Globus pallidus (tissue), 1 donor: ENCODE results near the gene SPDYE16.
"Not testable (repeated sequence)": the region's sequence is repeated elsewhere in the genome, so short reads cannot be mapped to it uniquely, and the experiment has no call there.

Experiments
- DNase-seq: peaks from one replicate; pipeline ENCODE4 v3.0.0-alpha.2; 2015; ENCODE audit warnings: low spot score

SPDYE16 gene, protein sequence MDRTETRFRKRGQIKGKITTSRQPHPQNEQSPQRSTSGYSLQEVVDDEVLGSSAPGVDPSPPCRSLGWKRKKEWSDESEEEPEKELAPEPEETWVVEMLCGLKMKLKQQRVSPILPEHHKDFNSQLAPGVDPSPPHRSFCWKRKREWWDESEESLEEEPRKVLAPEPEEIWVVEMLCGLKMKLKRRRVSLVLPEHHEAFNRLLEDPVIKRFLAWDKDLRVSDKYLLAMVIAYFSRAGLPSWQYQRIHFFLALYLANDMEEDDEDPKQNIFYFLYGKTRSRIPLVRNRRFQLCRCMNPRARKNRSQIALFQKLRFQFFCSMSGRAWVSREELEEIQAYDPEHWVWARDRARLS

DNA sequence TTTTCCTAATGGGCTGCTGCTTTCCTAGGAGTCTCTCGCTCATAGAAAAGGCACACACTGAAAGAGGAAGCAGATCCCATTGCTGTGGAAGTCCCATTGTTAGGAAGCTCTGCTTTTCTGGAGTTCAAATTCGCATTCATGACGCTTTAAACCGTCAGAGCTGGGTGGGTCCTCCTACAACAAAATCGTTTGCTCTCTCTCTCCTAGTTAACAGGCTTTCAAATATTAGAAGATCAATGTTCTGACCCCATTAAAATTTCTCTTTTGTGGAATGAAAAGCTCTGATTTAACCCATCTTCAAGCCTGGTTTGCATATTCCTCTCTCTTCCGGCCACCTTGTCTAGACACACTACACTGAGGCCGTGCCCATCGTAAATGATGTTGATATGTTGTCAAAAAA is at the start of gene SPDYE16:
Gene SPDYE16 (minus strand): TSS at position 101 of the 400 bp plus-strand sequence. CDS start 1,838 bp downstream, outside the sequence.
- not testable (repeated sequence) for DNase-seq

- not testable (repeated sequence) for DNase-seq
These were observed 49.6 kb upstream of the SPDYE16 start for GRCh38 chr7:76592694-76593093.

- not testable (repeated sequence) for DNase-seq
These were observed 48.7 kb upstream of the SPDYE16 start for GRCh38 chr7:76591602-76592304.

DNA sequence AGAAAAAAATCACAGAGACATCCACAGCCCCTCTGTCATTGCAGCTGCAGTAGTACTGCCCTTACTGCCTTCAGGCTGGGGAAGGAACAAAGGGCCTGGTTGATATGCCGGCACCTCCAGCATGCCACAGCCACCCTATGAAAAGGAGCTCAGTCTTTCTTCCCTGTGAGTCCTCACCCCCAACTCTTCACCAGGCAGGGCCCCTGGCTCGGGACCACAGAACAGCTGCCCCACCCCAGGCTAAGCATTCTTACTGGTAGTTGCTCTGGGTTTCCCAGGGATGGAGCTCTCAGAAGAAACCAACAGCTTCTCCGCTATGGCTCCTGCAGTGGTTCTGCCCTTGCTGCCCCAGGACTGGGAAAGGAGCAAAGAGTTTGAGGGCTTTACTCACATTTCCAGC is 47.9 kb upstream of the SPDYE16 start:
- not testable (repeated sequence) for DNase-seq

- DNase-seq: not testable (repeated sequence)
These were observed 45.5 kb upstream of the SPDYE16 start for GRCh38 chr7:76588586-76588985.

- DNase-seq: not testable (repeated sequence)
These were observed 43.7 kb upstream of the SPDYE16 start for GRCh38 chr7:76586585-76587315.

DNA sequence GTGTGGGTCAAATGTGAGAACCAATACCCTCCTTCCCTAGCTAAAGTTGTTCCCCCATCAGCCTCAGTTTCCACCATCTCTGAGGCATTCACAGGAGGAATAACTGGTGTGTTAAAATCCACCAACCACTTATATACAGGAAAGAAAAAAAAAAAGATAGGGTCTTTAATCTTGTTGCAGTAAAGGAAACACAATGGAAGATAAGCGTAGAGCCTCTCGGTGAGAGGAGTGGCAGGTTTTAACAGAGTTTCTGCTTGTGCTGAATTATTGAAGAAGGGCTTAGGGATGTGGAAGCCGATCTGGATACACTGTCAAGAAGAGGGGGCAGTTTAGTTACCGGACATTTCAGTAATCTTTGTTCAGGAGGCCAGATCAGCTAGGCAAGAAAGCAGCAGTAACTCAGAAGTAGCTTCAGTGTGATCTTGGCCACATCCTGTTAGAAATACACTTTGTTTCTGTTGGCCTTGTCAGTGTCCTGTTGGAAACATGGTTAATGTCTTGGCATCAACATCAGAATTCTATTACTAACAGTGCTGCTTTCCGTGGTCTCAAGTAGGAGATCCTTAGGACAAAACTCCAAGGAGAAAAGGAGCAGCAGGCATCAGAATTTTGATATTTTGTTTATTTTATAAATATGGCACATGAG is 40.7 kb upstream of the SPDYE16 start:
- DNase-seq: not testable (repeated sequence)

DNA sequence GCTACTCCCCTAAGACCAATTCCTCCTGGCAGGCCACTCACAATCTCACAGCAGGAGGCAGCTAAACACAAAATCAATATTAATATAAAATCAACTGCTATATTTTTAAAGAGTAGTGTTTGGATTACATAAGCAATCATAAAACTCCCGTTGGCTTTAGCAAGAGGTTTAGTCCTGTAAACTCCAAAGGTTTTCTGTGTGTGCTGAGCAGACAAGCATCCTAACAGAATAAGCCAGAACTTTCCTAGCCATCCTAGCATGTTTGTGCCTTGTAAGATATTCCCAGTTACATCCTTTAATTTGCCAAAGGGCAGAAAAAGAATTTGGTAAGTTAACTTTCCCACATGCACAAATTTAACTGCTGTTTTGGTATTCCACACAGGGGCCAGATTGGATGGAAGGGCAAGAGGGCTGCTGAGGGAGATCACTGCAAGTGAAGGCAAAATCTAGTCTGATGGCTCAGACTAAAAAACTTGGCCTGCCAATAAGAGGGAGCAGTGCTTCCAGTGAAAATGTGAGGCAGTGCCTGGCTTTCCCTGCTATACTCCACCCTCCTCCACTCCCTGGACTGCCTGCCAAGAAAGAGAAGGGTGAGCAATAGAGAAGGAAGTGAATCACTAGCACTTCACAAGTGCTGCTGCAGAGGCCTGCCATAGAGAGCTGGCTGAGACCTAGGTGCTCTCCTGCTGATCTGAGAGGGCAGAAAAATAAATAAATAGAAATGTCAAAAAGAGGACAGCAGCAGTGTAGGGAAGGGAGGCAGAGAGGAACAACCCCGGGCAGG is 39.9 kb upstream of the SPDYE16 start:
- DNase-seq: peak; percentile 49

- not testable (repeated sequence) for DNase-seq
These were observed 33.0 kb upstream of the SPDYE16 start for GRCh38 chr7:76575919-76576655.

- not testable (repeated sequence) for DNase-seq
These were observed 32.3 kb upstream of the SPDYE16 start for GRCh38 chr7:76575431-76575830.

GRCh38 chr7:76572296-76572695 is 29.2 kb upstream of the SPDYE16 start:
- DNase-seq: not testable (repeated sequence)

GRCh38 chr7:76570324-76570775 is 27.3 kb upstream of the SPDYE16 start:
- DNase-seq: not testable (repeated sequence)

DNA sequence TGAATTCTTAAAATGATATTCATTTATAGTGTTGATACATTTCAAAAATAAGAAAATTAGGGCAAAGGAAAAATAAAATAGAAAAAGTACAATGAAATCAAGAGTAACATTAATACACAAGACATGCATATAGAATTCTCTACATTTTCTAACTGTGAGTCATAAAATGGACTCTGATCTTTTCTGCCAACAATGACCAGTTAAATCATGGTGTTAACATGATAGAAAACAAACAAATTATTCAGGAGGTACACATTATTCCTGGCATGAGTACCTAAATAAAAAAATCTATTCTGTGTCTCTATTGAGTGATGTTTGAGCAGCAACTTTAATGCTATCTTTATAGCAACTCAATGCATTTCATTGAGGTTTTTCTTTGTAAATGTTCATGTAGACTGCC is 25.6 kb upstream of the SPDYE16 start:
- DNase-seq: not testable (repeated sequence)

- not testable (repeated sequence) for DNase-seq
These were observed 24.7 kb upstream of the SPDYE16 start for GRCh38 chr7:76567753-76568152.

- DNase-seq: not testable (repeated sequence)
These were observed 24.2 kb upstream of the SPDYE16 start for GRCh38 chr7:76567311-76567710.

DNA sequence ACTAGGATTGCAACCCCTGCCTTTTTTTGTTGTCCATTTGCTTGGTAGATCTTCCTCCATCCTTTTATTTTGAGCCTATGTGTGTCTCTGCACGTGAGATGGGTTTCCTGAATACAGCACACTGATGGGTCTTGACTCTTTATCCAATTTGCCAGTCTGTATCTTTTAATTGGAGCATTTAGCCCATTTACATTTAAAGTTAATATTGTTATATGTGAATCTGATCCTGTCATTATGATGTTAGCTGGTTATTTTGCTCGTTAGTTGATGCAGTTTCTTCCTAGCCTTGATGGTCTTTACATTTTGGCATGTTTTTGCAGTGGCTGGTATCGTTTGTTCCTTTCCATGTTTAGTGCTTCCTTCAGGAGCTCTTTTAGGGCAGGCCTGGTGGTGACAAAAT is 21.9 kb upstream of the SPDYE16 start:
- DNase-seq: not testable (repeated sequence)

GRCh38 chr7:76561342-76561741 is 18.2 kb upstream of the SPDYE16 start:
- not testable (repeated sequence) for DNase-seq

DNA sequence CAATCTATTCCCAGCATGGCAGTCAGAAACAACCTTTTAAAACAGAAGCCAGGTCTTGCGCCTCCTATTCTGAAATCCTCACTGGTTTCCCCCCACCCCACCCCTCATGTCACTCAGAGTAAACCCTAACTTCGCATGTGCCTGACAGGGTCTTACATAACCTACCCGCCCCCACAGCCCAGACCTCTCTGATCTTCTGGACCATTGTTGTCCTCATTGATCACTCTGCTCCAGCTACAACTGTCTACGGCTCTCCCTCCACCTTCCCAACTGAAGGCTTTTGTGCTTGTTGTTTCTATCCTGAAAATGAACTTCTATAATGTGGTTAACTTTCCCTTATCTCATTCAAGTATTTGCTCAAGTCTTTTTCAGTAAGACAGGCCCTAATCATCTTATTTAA is 17.1 kb upstream of the SPDYE16 start:
- DNase-seq: not testable (repeated sequence)

DNA sequence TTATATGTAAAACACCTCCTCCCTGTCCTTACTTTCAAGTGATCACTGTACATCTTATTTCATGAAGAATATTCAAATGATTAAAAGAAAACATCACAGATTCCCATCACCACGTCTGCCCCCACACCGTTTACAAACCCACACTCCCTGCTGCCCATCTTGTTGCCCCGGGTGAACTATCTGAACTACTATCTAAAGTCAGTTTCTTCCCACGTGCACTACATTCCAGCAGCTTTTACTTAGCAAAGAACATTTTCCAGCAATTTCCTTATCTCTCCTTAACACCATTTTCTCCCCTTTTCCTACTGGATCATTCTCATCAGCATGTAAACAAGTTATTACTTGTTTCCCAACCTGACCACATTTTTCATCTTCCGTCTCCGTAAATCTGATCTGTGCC is 16.6 kb upstream of the SPDYE16 start:
- DNase-seq: not testable (repeated sequence)

- not testable (repeated sequence) for DNase-seq
These were observed 8.9 kb upstream of the SPDYE16 start for GRCh38 chr7:76551992-76552391.
